Measurements from ENCODE around the gene PDXK. TPM values are rescaled to one million over a fixed set of nuclear protein-coding genes. Genes with fewer than 3 reads are reported as not detected.

The PDXK gene
- total and polyA plus RNA-seq, 2 donors from 2014 or later: 122 to 210 TPM

DNA sequence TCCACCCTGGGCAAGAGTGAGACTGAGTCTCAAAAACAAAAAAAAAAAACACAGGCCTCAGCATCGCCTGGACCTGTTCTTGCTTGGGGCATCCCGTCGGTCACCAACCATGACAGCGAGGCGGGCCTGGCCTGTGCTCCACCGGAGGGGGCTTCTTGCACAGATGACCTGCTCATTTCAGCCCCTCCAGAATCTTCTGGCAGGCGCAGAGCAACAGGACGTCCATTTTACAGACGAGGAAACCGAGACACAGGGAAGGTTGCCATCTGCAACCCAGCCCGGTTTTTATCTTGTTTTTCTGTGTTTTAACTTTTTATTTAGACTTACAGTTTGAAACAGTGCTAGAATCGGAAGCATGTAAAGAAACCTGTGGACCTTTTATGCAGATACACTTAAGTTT lies 56.3 kb downstream of the PDXK start:
- Histone ChIP-seq H3K27ac (ENCODE audit: low read depth in 2 of 2, low read length in 2 of 2) (peak overlapping the region in 1 of 2 donors; percentile 20), H3K36me3 (ENCODE audit: control insufficient read depth in 2 of 3, insufficient read depth in 3 of 3, low read length in 3 of 3) (peaks cover 0 to 4% (median 3%) of the 10 kb centered on the region in 3 donors), H3K27me3 (ENCODE audit: control insufficient read depth, insufficient read depth, low read length) (no peaks in the 10 kb centered on the region), H3K4me3 (ENCODE audit: low read length in 3 of 3) (peak overlapping the region; percentile 63 to 83 (median 76)), H3K9me3 (ENCODE audit: control insufficient read depth in 2 of 3, insufficient read depth in 1 of 3, low read length in 3 of 3) (no peaks in the 10 kb centered on the region), H3K9ac (ENCODE audit: low read length in 3 of 3) (peak overlapping the region; percentile 33 to 94 (median 91)), H3K4me1 (ENCODE audit: control insufficient read depth in 2 of 3, insufficient read depth in 2 of 3, low read depth in 1 of 3, low read length in 3 of 3) (peaks cover 0 to 4% (median 0%) of the 10 kb centered on the region in 3 donors)
- intact Hi-C loops (cut with DNase I): no loop called here
- FAIRE-seq: no peak
- TF ChIP-seq CTCF (IDR thresholded peaks at IDR 0.05; ENCODE audit: borderline replicate concordance, extremely low read depth, insufficient read depth): no peak
- no peak for DNase-seq

- Histone ChIP-seq H3K9ac (ENCODE audit: low read length in 3 of 3) (peak within 1 kb of the TSS; percentile 33 to 94 (median 91)), H3K27ac (ENCODE audit: low read depth in 2 of 2, low read length in 2 of 2) (peak within 1 kb of the TSS; percentile 77 to 89), H3K4me1 (ENCODE audit: control insufficient read depth in 2 of 3, insufficient read depth in 2 of 3, low read depth in 1 of 3, low read length in 3 of 3) (peaks cover 0 to 4% (median 0%) of the 10 kb centered on the region in 3 donors), H3K4me3 (ENCODE audit: low read length in 3 of 3) (peak within 1 kb of the TSS; percentile 63 to 83 (median 76)), H3K27me3 (ENCODE audit: control insufficient read depth, insufficient read depth, low read length) (no peaks in the 10 kb centered on the region), H3K9me3 (ENCODE audit: control insufficient read depth in 2 of 3, insufficient read depth in 1 of 3, low read length in 3 of 3) (no peaks in the 10 kb centered on the region), H3K36me3 (ENCODE audit: control insufficient read depth in 2 of 3, insufficient read depth in 3 of 3, low read length in 3 of 3) (peaks cover 0 to 4% (median 3%) of the 10 kb centered on the region in 3 donors)
- intact Hi-C loops (cut with DNase I): no loop called here
- peak; percentile 3 for TF ChIP-seq CTCF (IDR thresholded peaks at IDR 0.05; ENCODE audit: borderline replicate concordance, extremely low read depth, insufficient read depth)
- DNase-seq (peak in 4 of 5 donors; percentile 85 to 96 (median 86)), FAIRE-seq (no peak)
These were observed 57.0 kb downstream of the PDXK start, which contains the start of gene CSTB for GRCh38 chr21:43775795-43776430. TSS of gene CSTB (minus strand) at chr21:43776308. CDS start at chr21:43776269, 39 bp downstream.

DNA sequence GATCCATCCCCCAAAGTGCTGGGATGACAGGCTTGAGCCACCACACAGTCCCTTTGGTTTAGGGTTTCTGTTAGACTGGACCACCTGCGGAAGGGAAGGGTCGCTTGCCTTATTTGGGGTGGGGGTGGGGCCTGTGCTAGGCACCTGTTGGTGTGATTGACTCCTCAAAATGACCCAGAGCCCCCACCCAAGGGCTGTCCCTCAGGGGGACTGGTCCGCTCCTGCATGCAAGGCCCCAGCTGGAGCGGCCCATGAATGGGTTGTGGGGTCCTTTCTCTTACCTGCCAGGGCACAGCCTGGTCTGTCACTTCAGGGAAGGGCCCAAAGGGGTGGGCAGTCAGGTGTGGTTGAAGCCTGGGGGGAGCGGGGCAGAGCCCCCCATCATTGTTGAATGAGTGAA lies 59.0 kb downstream of the PDXK start:
- Histone ChIP-seq H3K4me1 (ENCODE audit: control insufficient read depth in 2 of 3, insufficient read depth in 2 of 3, low read depth in 1 of 3, low read length in 3 of 3) (peaks cover 0 to 4% (median 0%) of the 10 kb centered on the region in 3 donors), H3K36me3 (ENCODE audit: control insufficient read depth in 2 of 3, insufficient read depth in 3 of 3, low read length in 3 of 3) (peaks cover 0 to 4% (median 3%) of the 10 kb centered on the region in 3 donors), H3K9me3 (ENCODE audit: control insufficient read depth in 2 of 3, insufficient read depth in 1 of 3, low read length in 3 of 3) (no peaks in the 10 kb centered on the region), H3K4me3 (ENCODE audit: low read length in 3 of 3) (no peak overlapping the region), H3K27ac (ENCODE audit: low read depth in 2 of 2, low read length in 2 of 2) (no peak overlapping the region), H3K9ac (ENCODE audit: low read length in 3 of 3) (no peak overlapping the region), H3K27me3 (ENCODE audit: control insufficient read depth, insufficient read depth, low read length) (no peaks in the 10 kb centered on the region)
- TF ChIP-seq CTCF (IDR thresholded peaks at IDR 0.05; ENCODE audit: borderline replicate concordance, extremely low read depth, insufficient read depth): no peak
- FAIRE-seq (no peak), DNase-seq (no peak)
- intact Hi-C loops (cut with DNase I): no loop called here

Data from kidney (tissue), 14 donors.